ENCODE data around the gene LEUTX. TPM values are rescaled to one million over a fixed set of nuclear protein-coding genes. Genes with fewer than 3 reads are reported as not detected.

LEUTX gene
- total RNA-seq, 1 donor: not detected

DNA sequence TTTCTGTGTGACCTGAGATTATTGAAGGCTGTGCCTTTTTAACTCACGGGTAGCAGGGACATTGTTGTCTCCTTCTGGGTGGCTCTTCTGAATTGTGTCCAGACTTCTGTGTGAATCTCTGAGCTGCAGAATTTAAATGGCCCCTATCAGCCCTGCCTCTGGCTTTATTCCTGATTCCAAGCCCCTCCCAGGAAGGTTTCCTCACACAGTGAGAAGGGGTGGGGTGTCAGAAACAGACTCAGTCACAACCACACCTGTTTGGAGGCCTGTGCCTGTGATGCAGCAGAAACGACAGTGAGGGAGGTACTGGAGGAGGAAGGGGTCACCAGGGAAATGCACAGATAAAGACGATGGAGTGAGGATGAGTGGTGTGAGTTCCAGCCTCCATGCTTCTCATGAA lies 40.8 kb upstream of the LEUTX start, which contains the start of gene CLC:
Gene CLC (minus strand): TSS at position 139 of the 400 bp plus-strand sequence. CDS start 77 bp downstream, at position 62.
- TF ChIP-seq, protein P1, sequence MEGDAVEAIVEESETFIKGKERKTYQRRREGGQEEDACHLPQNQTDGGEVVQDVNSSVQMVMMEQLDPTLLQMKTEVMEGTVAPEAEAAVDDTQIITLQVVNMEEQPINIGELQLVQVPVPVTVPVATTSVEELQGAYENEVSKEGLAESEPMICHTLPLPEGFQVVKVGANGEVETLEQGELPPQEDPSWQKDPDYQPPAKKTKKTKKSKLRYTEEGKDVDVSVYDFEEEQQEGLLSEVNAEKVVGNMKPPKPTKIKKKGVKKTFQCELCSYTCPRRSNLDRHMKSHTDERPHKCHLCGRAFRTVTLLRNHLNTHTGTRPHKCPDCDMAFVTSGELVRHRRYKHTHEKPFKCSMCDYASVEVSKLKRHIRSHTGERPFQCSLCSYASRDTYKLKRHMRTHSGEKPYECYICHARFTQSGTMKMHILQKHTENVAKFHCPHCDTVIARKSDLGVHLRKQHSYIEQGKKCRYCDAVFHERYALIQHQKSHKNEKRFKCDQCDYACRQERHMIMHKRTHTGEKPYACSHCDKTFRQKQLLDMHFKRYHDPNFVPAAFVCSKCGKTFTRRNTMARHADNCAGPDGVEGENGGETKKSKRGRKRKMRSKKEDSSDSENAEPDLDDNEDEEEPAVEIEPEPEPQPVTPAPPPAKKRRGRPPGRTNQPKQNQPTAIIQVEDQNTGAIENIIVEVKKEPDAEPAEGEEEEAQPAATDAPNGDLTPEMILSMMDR (IDR thresholded peaks at IDR 0.05; ENCODE audit: insufficient read depth, low read length): no peak
- DNase-seq (ENCODE audit: low read depth): no peak
- no peak within 1 kb of the TSS for H3K4me3 ChIP-seq (ENCODE audit: low read depth, low read length)

DNA sequence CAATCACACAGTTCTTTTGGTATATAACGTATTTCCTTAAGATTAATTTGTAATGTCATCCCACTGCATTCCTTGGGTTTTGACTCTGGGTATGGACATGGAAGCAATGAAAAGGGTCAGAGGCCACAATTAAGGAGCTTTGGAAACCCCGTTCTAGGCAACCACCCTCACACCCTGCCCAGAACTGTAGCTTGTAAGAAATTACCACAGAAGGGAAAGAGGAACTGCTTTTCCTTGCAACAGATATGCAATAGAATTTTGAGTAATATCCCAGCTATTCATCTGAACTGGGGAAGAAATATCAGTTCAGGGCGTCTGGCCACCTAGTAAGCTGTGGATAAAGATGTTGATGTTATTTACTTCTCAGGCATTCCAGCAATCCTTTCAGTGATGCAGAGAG lies 39.8 kb upstream of the LEUTX start:
- TF ChIP-seq, protein P1 (IDR thresholded peaks at IDR 0.05; ENCODE audit: insufficient read depth, low read length): no peak
- no peak overlapping the region for H3K4me3 ChIP-seq (ENCODE audit: low read depth, low read length)
- DNase-seq (ENCODE audit: low read depth): no peak

DNA sequence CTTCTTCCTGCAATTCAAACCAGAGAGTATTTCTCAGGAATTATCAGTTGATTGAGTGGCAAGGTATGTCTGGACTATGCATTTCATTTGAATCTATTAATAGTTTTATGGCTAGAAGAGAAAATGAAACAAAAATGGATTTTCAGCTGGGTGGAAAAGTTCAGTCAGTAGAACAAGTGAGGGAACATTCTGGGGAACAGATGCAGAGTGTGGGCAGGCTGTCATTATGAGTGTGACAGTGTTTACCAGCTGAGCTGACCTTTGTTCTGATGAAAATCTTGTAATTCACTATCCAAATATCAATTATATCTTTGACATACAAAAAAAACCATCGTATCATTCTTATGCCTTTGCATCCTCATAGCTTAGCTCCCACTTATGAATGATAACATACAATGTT lies 38.3 kb upstream of the LEUTX start:
- TF ChIP-seq, protein P1 (IDR thresholded peaks at IDR 0.05; ENCODE audit: insufficient read depth, low read length): no peak
- no peak overlapping the region for H3K4me3 ChIP-seq (ENCODE audit: low read depth, low read length)
- no peak for DNase-seq (ENCODE audit: low read depth)

DNA sequence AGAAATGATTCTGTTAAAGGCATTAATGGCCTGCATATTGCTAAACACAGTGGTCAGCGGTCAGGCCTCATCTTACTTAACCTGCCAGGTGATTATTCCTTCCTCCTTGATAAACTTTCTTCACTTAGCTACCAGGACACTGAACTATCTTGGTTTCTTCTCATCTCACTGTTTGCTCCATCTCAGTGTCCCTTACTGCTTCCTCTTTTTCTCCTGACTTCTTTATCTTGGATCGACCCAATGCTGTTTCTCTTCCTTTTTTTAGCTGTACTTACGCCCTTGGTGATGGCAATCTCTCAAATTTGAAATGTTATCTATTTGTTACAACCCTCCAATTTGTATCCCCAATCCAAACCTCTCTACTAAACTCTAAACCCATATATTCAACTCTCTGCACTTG lies 33.0 kb upstream of the LEUTX start:
- H3K4me3 ChIP-seq (ENCODE audit: low read depth, low read length): no peak overlapping the region
- TF ChIP-seq, protein P1 (IDR thresholded peaks at IDR 0.05; ENCODE audit: insufficient read depth, low read length): no peak
- DNase-seq (ENCODE audit: low read depth): no peak

DNA sequence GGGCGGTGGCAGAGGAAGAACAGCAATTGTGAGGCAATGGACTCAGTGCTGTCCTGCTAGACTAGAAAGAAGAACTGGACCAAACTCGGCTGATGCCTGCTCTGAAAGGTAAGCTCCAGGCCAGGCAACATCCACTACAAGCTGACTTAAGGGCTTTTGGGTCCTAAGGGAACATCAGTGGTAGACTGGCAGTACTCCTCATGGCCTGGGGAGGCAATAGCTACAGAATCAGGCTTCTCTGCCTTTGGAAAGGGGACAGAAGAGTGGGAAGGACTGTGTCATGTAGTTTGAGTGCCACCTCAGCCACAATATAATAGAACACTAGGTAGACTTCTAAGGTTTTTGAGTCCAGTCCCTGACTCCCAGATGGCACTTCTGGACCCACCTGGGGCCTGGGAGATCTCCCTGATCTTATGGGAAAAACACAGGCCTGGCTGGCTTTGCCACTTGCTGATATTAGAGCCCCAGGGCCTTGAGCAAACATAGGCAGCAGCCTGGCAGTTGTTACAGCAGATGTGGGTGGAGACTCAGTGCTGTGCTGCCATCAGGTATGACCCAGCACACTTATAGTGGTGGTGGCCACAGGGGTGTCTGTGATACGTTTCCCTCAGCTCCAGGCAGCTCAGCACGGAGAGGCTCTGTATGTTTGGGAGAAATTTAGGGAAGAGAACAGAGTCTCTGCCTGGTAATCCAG lies 31.7 kb upstream of the LEUTX start:
- DNase-seq (ENCODE audit: low read depth): no peak
- TF ChIP-seq, protein P1 (IDR thresholded peaks at IDR 0.05; ENCODE audit: insufficient read depth, low read length): no peak

DNA sequence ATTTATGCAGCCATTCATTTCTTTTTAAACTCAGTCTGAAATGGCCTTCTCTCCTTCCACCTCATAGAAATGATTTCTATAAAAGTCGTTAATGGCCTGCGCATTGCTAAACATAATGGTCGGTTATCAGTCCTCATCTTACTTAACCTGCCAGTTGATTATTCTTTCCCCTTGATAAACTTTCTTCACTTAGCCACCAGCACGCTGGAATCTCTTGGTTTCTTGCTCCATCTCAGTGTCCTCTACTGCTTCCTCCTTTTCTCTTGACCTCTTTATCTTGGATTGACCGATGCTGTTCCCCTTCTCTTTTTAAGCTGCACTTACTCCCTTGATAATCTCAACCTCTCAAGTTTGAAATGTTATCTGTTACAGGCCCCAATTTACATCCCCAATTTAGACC lies 28.7 kb upstream of the LEUTX start:
- no peak overlapping the region for H3K4me3 ChIP-seq (ENCODE audit: low read depth, low read length)
- TF ChIP-seq, protein P1 (IDR thresholded peaks at IDR 0.05; ENCODE audit: insufficient read depth, low read length): no peak
- DNase-seq (ENCODE audit: low read depth): no peak

More for the DNA sequence above, 31.7 kb upstream of the LEUTX start:
- no peak overlapping the region for H3K4me3 ChIP-seq (ENCODE audit: low read depth, low read length)

DNA sequence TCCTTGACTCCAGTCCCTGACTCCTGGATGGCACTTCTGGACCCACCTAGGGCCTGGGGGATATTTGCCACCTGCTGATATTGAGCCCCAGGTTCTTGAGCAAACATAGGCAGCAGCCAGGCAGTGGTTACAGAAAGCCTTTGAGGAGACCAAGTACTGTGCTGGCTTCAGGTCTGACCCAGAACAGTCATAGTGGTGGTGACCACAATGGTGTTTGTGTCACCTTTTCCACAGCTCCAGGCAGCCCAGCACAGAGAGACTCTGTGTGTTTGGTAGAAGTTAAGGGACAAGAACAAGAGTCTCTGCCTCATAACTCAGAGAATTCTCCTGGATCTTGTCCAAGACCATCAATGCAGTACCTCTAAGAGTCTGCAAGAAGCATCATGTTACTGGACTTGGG lies 26.3 kb upstream of the LEUTX start:
- DNase-seq (ENCODE audit: low read depth): no peak
- TF ChIP-seq, protein P1 (IDR thresholded peaks at IDR 0.05; ENCODE audit: insufficient read depth, low read length): no peak
- H3K4me3 ChIP-seq (ENCODE audit: low read depth, low read length): no peak overlapping the region

Measured in fibroblast of the aortic adventitia (primary cell).